Measurements from ENCODE around the gene LCE2C. TPM values are rescaled to one million over a fixed set of nuclear protein-coding genes. Genes with fewer than 3 reads are reported as not detected.
"Not testable (repeated sequence)": the region's sequence is repeated elsewhere in the genome, so short reads cannot be mapped to it uniquely, and the experiment has no call there.

The LCE2C gene, protein sequence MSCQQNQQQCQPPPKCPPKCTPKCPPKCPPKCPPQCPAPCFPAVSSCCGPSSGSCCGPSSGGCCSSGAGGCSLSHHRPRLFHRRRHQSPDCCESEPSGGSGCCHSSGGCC
- total RNA-seq (not detected), polyA plus RNA-seq (1.7 TPM)
- long read RNA-seq, donor 1, result 0 reads
- long read RNA-seq, donor 2, result 0 reads
- long read RNA-seq, donor 3, result 0 reads
- long read RNA-seq, donor 4, result 0 reads
- long read RNA-seq, donor 5, result 0 reads
- long read RNA-seq, donor 6, result 0 reads
- long read RNA-seq, donor 7, result 0 reads
- long read RNA-seq, donor 8, result 0 reads
- long read RNA-seq, donor 9, result 0 reads
- long read RNA-seq, donor 10, result 0 reads

DNA sequence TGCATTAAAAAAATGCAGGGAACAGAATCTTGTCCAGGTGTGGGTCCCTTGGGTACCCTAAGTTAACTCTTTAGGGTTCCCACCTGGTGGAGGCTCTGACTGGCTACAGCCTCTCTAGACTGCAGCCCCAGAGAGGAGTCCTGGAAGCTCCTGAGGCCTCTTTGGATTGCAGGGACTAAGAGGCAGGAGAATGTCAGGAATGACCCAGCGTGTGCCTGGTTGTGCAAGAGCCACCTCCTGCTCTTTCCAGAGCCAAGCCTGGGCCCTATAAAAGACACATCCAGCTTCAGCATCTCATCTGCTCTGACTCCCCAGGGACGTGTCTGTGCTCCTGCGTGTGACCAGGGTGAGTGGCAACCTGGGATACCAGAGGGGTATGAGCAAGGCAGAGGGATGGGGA lies at the start of gene LCE2C:
TSS of gene LCE2C (plus strand) at position 297 of the 400 bp plus-strand sequence. CDS start 737 bp downstream, outside the sequence.
- 85% methylated on average over 3 of the region's 3 CpGs for WGBS
- DNase-seq (ENCODE audit: low read depth in 6 of 9, low spot score in 9 of 9); H3K36me3 ChIP-seq (ENCODE audit: control insufficient read depth in 2 of 2, insufficient read depth in 2 of 2, low read length in 1 of 2); H3K27me3 ChIP-seq (ENCODE audit: control insufficient read depth in 2 of 2, insufficient read depth in 1 of 2, low read length in 1 of 2); H3K9me3 ChIP-seq (ENCODE audit: control insufficient read depth in 2 of 2, insufficient read depth in 1 of 2, low read length in 1 of 2); H3K27ac ChIP-seq (ENCODE audit: low read depth in 1 of 2, low read length in 1 of 2); H3K4me1 ChIP-seq (ENCODE audit: control insufficient read depth in 2 of 2, insufficient read depth in 2 of 2, low read length in 2 of 2); H3K4me3 ChIP-seq (ENCODE audit: low read length in 2 of 2): not testable (repeated sequence)

DNA sequence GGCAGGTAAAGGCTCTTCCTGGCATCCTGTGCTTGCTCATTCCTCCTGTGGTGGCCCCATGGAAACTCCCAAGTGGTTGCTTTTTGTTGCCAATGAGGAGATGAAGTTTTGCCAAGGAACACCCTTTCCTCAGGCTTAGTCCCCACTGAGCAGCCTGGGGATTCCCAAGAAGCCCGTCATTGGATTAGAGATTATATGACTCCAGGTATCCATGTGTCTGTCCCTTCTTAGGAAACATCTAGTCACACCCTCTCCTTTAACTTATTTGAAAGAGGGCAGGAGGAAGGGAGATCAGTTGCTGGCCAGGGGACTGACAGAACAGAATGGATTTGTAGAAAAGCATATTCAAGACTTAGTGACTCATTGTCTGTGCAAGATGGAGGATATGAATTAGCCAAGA lies 48.3 kb upstream of the LCE2C start:
- Histone ChIP-seq H3K4me1 (ENCODE audit: control insufficient read depth in 2 of 2, insufficient read depth in 2 of 2, low read length in 2 of 2) (peaks cover 0 to 2% of the 10 kb centered on the region in 2 donors), H3K27ac (ENCODE audit: low read depth in 1 of 2, low read length in 1 of 2) (no peak overlapping the region), H3K27me3 (ENCODE audit: control insufficient read depth in 2 of 2, insufficient read depth in 1 of 2, low read length in 1 of 2) (no peaks in the 10 kb centered on the region), H3K36me3 (ENCODE audit: control insufficient read depth in 2 of 2, insufficient read depth in 2 of 2, low read length in 1 of 2) (no peaks in the 10 kb centered on the region), H3K4me3 (ENCODE audit: low read length in 2 of 2) (no peak overlapping the region), H3K9me3 (ENCODE audit: control insufficient read depth in 2 of 2, insufficient read depth in 1 of 2, low read length in 1 of 2) (peaks cover 0 to 5% of the 10 kb centered on the region in 2 donors)
- no peak for DNase-seq (ENCODE audit: low read depth in 6 of 9, low spot score in 9 of 9)
- 89% methylated on average over 1 of the region's 1 CpG for WGBS

DNA sequence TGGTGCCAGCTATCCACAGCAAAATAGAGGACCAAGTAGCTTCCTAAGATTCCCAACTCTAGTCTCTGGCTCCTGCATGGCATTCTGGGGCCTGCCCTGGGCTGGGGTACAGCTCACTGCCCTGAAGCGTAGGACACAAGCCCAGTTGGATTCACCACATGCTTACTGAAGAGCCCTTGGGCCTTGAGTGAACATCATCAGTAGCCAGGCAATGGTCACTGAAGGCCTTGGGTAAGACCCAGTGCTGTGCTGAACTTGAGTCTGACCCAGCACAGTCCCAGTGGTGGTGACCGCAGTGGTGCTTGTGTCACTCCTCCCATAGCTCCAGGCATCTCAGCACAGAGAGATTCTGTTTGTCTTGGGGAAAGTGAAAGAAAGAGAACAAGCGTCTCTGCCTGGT lies 44.5 kb upstream of the LCE2C start:
- no peak for DNase-seq (ENCODE audit: low read depth in 6 of 9, low spot score in 9 of 9)
- peaks cover 0 to 5% of the 10 kb centered on the region in 2 donors for H3K9me3 ChIP-seq (ENCODE audit: control insufficient read depth in 2 of 2, insufficient read depth in 1 of 2, low read length in 1 of 2)
- H3K27ac ChIP-seq (ENCODE audit: low read depth in 1 of 2, low read length in 1 of 2), result no peak overlapping the region
- no peaks in the 10 kb centered on the region for H3K4me1 ChIP-seq (ENCODE audit: control insufficient read depth in 2 of 2, insufficient read depth in 2 of 2, low read length in 2 of 2)
- H3K4me3 ChIP-seq (ENCODE audit: low read length in 2 of 2), result no peak overlapping the region
- WGBS, result 98% methylated on average over 3 of the region's 3 CpGs
- no peaks in the 10 kb centered on the region for H3K36me3 ChIP-seq (ENCODE audit: control insufficient read depth in 2 of 2, insufficient read depth in 2 of 2, low read length in 1 of 2)
- no peaks in the 10 kb centered on the region for H3K27me3 ChIP-seq (ENCODE audit: control insufficient read depth in 2 of 2, insufficient read depth in 1 of 2, low read length in 1 of 2)

DNA sequence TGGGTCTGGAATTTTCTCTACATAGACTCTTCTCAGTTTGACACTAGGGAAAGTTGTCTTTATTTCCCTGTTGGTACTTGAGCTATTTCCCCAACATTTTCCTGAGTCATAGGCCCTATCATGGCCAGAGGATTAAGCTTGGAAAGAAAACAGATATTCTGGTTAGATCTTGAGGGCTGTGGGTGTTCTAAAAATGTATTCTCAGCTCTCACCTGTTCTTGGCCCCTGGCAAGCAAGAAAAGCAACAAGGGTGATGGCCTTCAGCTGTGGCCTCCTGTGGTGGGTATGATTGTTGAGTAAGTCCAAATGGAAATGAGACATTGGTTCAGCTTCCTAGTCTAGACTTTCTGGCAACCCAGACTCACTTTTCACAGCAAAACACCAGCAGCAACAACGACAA lies 34.7 kb upstream of the LCE2C start:
- Histone ChIP-seq H3K27me3 (ENCODE audit: control insufficient read depth in 2 of 2, insufficient read depth in 1 of 2, low read length in 1 of 2) (no peaks in the 10 kb centered on the region), H3K4me1 (ENCODE audit: control insufficient read depth in 2 of 2, insufficient read depth in 2 of 2, low read length in 2 of 2) (no peaks in the 10 kb centered on the region), H3K27ac (ENCODE audit: low read depth in 1 of 2, low read length in 1 of 2) (no peak overlapping the region), H3K9me3 (ENCODE audit: control insufficient read depth in 2 of 2, insufficient read depth in 1 of 2, low read length in 1 of 2) (no peaks in the 10 kb centered on the region), H3K4me3 (ENCODE audit: low read length in 2 of 2) (no peak overlapping the region), H3K36me3 (ENCODE audit: control insufficient read depth in 2 of 2, insufficient read depth in 2 of 2, low read length in 1 of 2) (no peaks in the 10 kb centered on the region)
- no peak for DNase-seq (ENCODE audit: low read depth in 6 of 9, low spot score in 9 of 9)
- WGBS, result 83% methylated on average over 1 of the region's 1 CpG

DNA sequence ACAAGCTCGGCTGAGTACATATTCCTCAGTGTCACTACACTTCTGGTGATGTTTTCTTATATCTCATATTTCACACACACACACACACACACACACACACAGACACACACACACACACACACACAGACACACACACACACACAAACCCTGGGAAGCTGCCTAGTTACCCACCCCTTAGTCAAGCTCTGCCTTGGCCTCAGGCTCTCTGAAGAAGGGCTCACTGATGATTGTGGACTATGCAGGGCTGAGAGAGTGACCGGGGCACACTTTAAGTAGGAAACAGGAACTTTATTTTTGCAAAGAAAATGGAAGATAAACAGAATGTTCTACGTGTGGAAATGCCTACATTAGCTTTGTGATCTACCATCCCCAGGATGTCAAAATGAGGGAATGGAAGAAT lies 31.1 kb upstream of the LCE2C start:
- DNase-seq (ENCODE audit: low read depth in 6 of 9, low spot score in 9 of 9), result no peak
- no peaks in the 10 kb centered on the region for H3K36me3 ChIP-seq (ENCODE audit: control insufficient read depth in 2 of 2, insufficient read depth in 2 of 2, low read length in 1 of 2)
- no peaks in the 10 kb centered on the region for H3K27me3 ChIP-seq (ENCODE audit: control insufficient read depth in 2 of 2, insufficient read depth in 1 of 2, low read length in 1 of 2)
- H3K4me1 ChIP-seq (ENCODE audit: control insufficient read depth in 2 of 2, insufficient read depth in 2 of 2, low read length in 2 of 2), result no peaks in the 10 kb centered on the region
- H3K27ac ChIP-seq (ENCODE audit: low read depth in 1 of 2, low read length in 1 of 2), result no peak overlapping the region
- H3K4me3 ChIP-seq (ENCODE audit: low read length in 2 of 2), result no peak overlapping the region
- no peaks in the 10 kb centered on the region for H3K9me3 ChIP-seq (ENCODE audit: control insufficient read depth in 2 of 2, insufficient read depth in 1 of 2, low read length in 1 of 2)
- WGBS, result 68% methylated on average over 3 of the region's 3 CpGs

DNA sequence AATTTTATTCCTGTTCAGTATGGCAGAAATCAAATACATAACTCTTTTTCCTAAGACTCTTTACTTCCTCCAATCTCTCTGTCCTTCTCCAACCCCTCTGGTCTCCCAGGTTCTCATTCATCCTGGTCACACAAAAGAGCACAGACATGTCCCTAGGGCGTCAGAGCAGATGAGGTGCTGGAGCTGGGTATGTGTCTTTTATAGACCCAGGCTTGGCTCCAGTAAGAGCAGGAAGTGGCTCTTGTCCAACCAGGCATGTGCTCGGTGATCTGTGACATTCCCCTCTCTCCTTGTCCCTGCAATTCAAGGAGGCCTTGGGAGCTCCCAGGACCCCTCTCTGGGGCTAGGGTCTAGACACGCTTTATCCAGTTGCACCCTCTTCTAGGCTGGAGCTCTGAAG lies 29.9 kb upstream of the LCE2C start:
- Histone ChIP-seq H3K4me3 (ENCODE audit: low read length in 2 of 2) (no peak overlapping the region), H3K9me3 (ENCODE audit: control insufficient read depth in 2 of 2, insufficient read depth in 1 of 2, low read length in 1 of 2) (no peaks in the 10 kb centered on the region), H3K36me3 (ENCODE audit: control insufficient read depth in 2 of 2, insufficient read depth in 2 of 2, low read length in 1 of 2) (no peaks in the 10 kb centered on the region), H3K4me1 (ENCODE audit: control insufficient read depth in 2 of 2, insufficient read depth in 2 of 2, low read length in 2 of 2) (no peaks in the 10 kb centered on the region), H3K27me3 (ENCODE audit: control insufficient read depth in 2 of 2, insufficient read depth in 1 of 2, low read length in 1 of 2) (no peaks in the 10 kb centered on the region), H3K27ac (ENCODE audit: low read depth in 1 of 2, low read length in 1 of 2) (no peak overlapping the region)
- WGBS, result 68% methylated on average over 3 of the region's 3 CpGs
- DNase-seq (ENCODE audit: low read depth in 6 of 9, low spot score in 9 of 9), result no peak

DNA sequence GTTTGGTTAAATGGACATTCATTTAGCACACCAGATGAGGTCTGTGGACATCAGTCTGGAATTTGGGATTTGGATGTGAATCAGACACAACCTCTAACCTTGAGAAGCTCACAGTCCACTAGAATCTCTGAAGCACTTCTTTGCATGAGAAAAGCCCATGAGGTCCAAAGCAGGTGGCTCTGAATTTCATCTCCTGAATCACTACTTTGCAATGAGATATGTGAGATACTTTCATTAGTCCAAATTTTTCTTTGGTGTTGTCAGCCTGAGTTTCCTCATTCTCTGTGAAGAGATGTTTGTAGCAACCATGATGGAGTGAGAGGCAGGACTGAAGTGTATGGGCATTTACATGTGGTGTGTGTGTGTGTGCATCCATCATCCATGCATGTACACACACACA lies 28.4 kb upstream of the LCE2C start:
- Histone ChIP-seq H3K4me1 (ENCODE audit: control insufficient read depth in 2 of 2, insufficient read depth in 2 of 2, low read length in 2 of 2) (no peaks in the 10 kb centered on the region), H3K27ac (ENCODE audit: low read depth in 1 of 2, low read length in 1 of 2) (no peak overlapping the region), H3K27me3 (ENCODE audit: control insufficient read depth in 2 of 2, insufficient read depth in 1 of 2, low read length in 1 of 2) (no peaks in the 10 kb centered on the region), H3K36me3 (ENCODE audit: control insufficient read depth in 2 of 2, insufficient read depth in 2 of 2, low read length in 1 of 2) (no peaks in the 10 kb centered on the region), H3K9me3 (ENCODE audit: control insufficient read depth in 2 of 2, insufficient read depth in 1 of 2, low read length in 1 of 2) (no peaks in the 10 kb centered on the region), H3K4me3 (ENCODE audit: low read length in 2 of 2) (no peak overlapping the region)
- DNase-seq (ENCODE audit: low read depth in 6 of 9, low spot score in 9 of 9), result no peak

DNA sequence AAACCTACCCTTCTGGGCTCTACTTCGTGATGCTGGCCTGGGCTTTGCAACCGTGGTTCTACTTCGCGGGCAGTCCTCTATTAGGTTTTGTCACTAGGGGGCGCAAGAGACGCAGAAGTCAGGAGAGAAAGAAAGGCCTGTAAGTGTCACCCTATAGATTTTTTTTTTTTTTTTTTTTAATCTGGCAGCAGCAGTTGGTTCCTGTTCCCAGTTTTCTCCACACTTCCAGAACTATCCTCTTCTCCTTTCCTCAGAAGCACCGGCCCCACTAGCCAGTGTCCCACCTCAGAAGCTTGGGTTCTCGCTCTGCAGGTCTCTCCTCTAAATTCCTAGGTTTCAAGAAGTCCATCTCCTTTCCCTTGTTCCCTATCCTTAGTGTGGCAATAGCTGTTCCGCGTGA lies 21.0 kb upstream of the LCE2C start:
- Histone ChIP-seq H3K4me3 (ENCODE audit: low read length in 2 of 2) (no peak overlapping the region), H3K9me3 (ENCODE audit: control insufficient read depth in 2 of 2, insufficient read depth in 1 of 2, low read length in 1 of 2) (no peaks in the 10 kb centered on the region), H3K36me3 (ENCODE audit: control insufficient read depth in 2 of 2, insufficient read depth in 2 of 2, low read length in 1 of 2) (no peaks in the 10 kb centered on the region), H3K27me3 (ENCODE audit: control insufficient read depth in 2 of 2, insufficient read depth in 1 of 2, low read length in 1 of 2) (no peaks in the 10 kb centered on the region), H3K4me1 (ENCODE audit: control insufficient read depth in 2 of 2, insufficient read depth in 2 of 2, low read length in 2 of 2) (no peaks in the 10 kb centered on the region), H3K27ac (ENCODE audit: low read depth in 1 of 2, low read length in 1 of 2) (no peak overlapping the region)
- peak in 8 of 9 donors; percentile 9 to 62 (median 23) for DNase-seq (ENCODE audit: low read depth in 6 of 9, low spot score in 9 of 9)
- WGBS, result 32% methylated on average over 10 of the region's 10 CpGs

DNA sequence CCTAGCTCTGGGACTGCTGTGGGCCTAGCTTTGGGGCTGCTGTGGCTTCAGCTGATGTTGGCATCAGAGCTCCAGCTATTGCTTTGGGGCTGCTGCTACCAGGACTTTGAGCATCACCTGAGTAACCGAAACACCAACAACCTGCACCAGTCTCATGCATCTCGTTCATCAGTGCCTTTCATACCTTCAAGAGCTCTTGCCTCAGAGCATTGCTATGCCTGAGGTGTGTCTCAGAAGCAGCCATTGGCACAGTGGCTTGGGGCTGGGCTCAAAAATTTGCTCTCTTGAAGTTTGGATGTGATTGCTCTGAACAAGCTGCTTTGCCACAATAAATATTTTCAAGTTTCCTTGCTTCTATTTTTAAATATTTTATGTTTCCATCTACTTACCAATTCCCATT lies 18.6 kb upstream of the LCE2C start:
- H3K4me1 ChIP-seq (ENCODE audit: control insufficient read depth in 2 of 2, insufficient read depth in 2 of 2, low read length in 2 of 2), result no peaks in the 10 kb centered on the region
- no peaks in the 10 kb centered on the region for H3K27me3 ChIP-seq (ENCODE audit: control insufficient read depth in 2 of 2, insufficient read depth in 1 of 2, low read length in 1 of 2)
- H3K36me3 ChIP-seq (ENCODE audit: control insufficient read depth in 2 of 2, insufficient read depth in 2 of 2, low read length in 1 of 2), result no peaks in the 10 kb centered on the region
- no peak overlapping the region for H3K27ac ChIP-seq (ENCODE audit: low read depth in 1 of 2, low read length in 1 of 2)
- no peak for DNase-seq (ENCODE audit: low read depth in 6 of 9, low spot score in 9 of 9)
- WGBS, result 76% methylated on average over 2 of the region's 2 CpGs
- H3K4me3 ChIP-seq (ENCODE audit: low read length in 2 of 2), result no peak overlapping the region
- H3K9me3 ChIP-seq (ENCODE audit: control insufficient read depth in 2 of 2, insufficient read depth in 1 of 2, low read length in 1 of 2), result no peaks in the 10 kb centered on the region

All from thymus (tissue), 14 donors.